HEK293 (cell line): ENCODE results near the gene IQSEC1.

Source experiments
- CTCF ChIP-seq: fragments of 450-650 bp; formaldehyde crosslinking; IDR thresholded peaks from 2 replicates; pipeline ENCODE4 v1.5.1; 2016; ENCODE audit warnings: missing biosample characterization, missing genetic modification characterization
- GLI4 ChIP-seq: fragments of 450-650 bp; formaldehyde crosslinking; IDR thresholded peaks from 2 replicates; pipeline ENCODE4 v1.5.1; 2016; ENCODE audit warnings: missing biosample characterization, missing genetic modification characterization
- HOXA7 ChIP-seq: sonication (generic); formaldehyde crosslinking; IDR thresholded peaks from 2 replicates; pipeline ENCODE4 v1.8.1; 2022; ENCODE audit warnings: missing genetic modification reagents, borderline replicate concordance
- PRDM10 ChIP-seq: fragments of 450-650 bp; formaldehyde crosslinking; IDR thresholded peaks from 2 replicates; pipeline ENCODE4 v1.5.1; 2016; ENCODE audit warnings: missing biosample characterization, missing genetic modification characterization
- ZFP3 ChIP-seq: fragments of 450-650 bp; formaldehyde crosslinking; IDR thresholded peaks from 2 replicates; pipeline ENCODE4 v1.5.1; 2016; ENCODE audit warnings: low read depth, missing biosample characterization, missing genetic modification characterization
- ZNF274 ChIP-seq, 2 experiments: fragments of 200-500 bp in 1 of 2; fragments of 450-650 bp in 1 of 2; sonication (Bioruptor generic) in 1 of 2; formaldehyde crosslinking in 1 of 2; IDR thresholded peaks; 2 replicates each; pipeline versions ENCODE4 v1.5.1 to v1.6.1; 2014 to 2016; ENCODE audit warnings: borderline replicate concordance in 1 of 2, inconsistent platforms in 1 of 2, low read length in 1 of 2, missing biosample characterization in 1 of 2, missing genetic modification characterization in 1 of 2
- ZNF449 ChIP-seq: fragments of 450-650 bp; formaldehyde crosslinking; IDR thresholded peaks from 2 replicates; pipeline ENCODE4 v1.5.1; 2017; ENCODE audit warnings: missing biosample characterization, mild to moderate bottlenecking, missing genetic modification characterization, moderate library complexity
- ZNF561 ChIP-seq: fragments of 450-650 bp; IDR thresholded peaks from 2 replicates; pipeline ENCODE4 v1.5.1; 2018; ENCODE audit warnings: missing biosample characterization, missing genetic modification characterization, borderline replicate concordance
- ZNF580 ChIP-seq: fragments of 450-650 bp; formaldehyde crosslinking; IDR thresholded peaks from 2 replicates; pipeline ENCODE4 v1.5.1; 2016; ENCODE audit warnings: missing biosample characterization, missing genetic modification characterization
- ZNF785 ChIP-seq: fragments of 450-650 bp; formaldehyde crosslinking; IDR thresholded peaks from 2 replicates; pipeline ENCODE4 v1.5.1; 2016; ENCODE audit warnings: missing biosample characterization, missing genetic modification characterization

GRCh38 chr3:12908136-12908730 lies 165.0 kb downstream of the IQSEC1 start:
- TF ChIP-seq CTCF (no peak), ZNF785 (tag by site-specific recombination) (no peak), ZFP3 (tag by site-specific recombination) (no peak), PRDM10 (no peak), ZNF561 (tag by site-specific recombination) (no peak), GLI4 (tag by site-specific recombination) (no peak), ZNF274 (IDR thresholded peaks at IDR 0.05; ENCODE audit: low read length) (no peak), ZNF274 (tag by site-specific recombination; IDR thresholded peaks at IDR 0.05; ENCODE audit: borderline replicate concordance) (no peak), ZNF449 (no peak), ZNF580 (tag by site-specific recombination) (no peak), HOXA7 (CRISPR knock-in tag) (no peak)
